ENCODE measurements around the gene TEKT2.

The TEKT2 gene

DNA sequence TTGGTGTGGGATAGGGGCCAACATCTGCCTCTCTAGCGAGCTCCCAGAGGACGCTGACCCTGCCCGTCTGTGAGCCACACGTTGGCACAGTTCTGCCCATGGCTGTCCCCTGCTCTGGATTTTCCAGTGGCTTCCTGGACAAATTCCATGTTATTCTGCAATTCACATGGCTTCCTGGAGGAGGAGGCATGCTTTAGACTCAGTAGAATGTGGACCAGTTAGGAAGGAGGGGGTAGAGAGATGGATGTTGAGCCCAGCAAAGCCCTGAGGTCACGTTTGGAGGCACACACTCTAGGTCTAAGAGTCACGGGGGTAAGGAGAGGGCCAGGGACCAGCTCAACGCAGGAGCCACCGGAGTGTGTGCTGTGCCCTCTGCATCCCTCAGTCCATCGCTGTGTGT, 28.9 kb downstream of the TEKT2 start:
- TF ChIP-seq, protein P1, sequence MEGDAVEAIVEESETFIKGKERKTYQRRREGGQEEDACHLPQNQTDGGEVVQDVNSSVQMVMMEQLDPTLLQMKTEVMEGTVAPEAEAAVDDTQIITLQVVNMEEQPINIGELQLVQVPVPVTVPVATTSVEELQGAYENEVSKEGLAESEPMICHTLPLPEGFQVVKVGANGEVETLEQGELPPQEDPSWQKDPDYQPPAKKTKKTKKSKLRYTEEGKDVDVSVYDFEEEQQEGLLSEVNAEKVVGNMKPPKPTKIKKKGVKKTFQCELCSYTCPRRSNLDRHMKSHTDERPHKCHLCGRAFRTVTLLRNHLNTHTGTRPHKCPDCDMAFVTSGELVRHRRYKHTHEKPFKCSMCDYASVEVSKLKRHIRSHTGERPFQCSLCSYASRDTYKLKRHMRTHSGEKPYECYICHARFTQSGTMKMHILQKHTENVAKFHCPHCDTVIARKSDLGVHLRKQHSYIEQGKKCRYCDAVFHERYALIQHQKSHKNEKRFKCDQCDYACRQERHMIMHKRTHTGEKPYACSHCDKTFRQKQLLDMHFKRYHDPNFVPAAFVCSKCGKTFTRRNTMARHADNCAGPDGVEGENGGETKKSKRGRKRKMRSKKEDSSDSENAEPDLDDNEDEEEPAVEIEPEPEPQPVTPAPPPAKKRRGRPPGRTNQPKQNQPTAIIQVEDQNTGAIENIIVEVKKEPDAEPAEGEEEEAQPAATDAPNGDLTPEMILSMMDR (IDR thresholded peaks at IDR 0.05; ENCODE audit: insufficient read depth, low read depth, low read length, missing control alignments), result no peak
- no peak overlapping the region for H3K4me3 ChIP-seq (ENCODE audit: low read depth, low read length)
- no peak for DNase-seq (ENCODE audit: low read depth)

DNA sequence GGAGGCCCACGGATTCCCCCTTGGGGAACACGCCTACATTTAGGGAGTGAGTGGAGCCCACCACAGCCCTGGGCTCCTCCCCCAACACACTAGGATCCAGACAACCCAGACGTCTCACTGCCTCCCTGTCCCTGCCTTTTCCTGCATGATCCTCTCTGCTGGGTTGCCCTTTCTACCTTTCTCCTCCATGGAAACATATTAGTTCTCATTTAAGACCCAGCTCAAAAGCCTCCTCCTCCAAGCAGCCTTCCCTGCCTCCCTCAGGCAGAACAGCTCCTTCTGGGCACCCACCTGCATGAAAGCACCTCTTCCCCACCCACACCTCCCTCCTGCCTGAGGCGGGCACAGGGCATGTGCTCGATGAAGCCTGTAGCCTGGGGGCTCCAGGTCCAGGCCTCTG, 30.5 kb downstream of the TEKT2 start:
- TF ChIP-seq, protein P1 (IDR thresholded peaks at IDR 0.05; ENCODE audit: insufficient read depth, low read depth, low read length, missing control alignments), result no peak
- no peak overlapping the region for H3K4me3 ChIP-seq (ENCODE audit: low read depth, low read length)
- DNase-seq (ENCODE audit: low read depth), result no peak

DNA sequence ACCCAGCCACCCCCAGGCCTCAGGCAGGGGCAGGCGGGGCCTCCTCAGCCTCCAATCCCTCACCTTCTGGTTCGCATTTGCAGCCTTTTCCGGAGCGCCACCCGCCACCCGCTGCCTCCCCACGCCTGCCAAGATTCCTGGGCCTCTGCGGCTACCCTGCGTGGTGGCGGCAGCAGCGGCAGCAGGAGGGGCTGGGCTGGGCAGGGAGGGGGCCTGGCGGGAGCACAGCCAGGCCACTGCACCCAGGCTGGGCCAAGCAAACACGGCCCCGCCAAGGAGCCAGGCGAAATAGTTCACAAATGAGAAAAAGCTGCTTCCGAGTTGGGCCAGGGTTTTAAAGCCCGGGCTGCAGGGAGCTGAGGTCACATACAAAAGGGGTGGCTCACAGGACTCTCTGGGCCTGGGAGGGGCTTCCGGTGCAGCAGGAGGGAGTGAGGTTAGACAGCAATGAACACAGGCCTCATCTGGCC, 31.3 kb downstream of the TEKT2 start:
- TF ChIP-seq, protein P1 (IDR thresholded peaks at IDR 0.05; ENCODE audit: insufficient read depth, low read depth, low read length, missing control alignments), result no peak
- DNase-seq (ENCODE audit: low read depth), result no peak
- no peak overlapping the region for H3K4me3 ChIP-seq (ENCODE audit: low read depth, low read length)

DNA sequence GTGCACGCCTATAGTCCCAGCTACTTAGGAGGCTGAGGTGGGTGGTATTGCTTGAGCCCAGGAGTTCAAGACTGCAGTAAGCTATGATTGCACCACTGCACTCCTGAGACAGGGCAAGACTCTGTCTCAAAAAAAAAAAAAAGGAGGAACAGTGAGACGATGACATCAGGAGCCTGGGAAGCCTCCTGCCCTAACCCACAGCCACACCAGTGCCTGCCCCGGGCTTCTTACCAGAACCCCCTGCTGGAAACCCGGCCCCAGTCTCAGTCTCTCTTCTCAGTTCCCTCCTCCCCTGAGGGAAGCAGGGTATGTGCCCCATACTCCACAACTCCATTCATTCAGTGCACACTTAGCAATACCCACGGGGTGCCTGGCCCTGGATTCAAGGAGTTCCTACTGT, 32.0 kb downstream of the TEKT2 start:
- TF ChIP-seq, protein P1 (IDR thresholded peaks at IDR 0.05; ENCODE audit: insufficient read depth, low read depth, low read length, missing control alignments), result no peak
- no peak for DNase-seq (ENCODE audit: low read depth)
- no peak overlapping the region for H3K4me3 ChIP-seq (ENCODE audit: low read depth, low read length)

DNA sequence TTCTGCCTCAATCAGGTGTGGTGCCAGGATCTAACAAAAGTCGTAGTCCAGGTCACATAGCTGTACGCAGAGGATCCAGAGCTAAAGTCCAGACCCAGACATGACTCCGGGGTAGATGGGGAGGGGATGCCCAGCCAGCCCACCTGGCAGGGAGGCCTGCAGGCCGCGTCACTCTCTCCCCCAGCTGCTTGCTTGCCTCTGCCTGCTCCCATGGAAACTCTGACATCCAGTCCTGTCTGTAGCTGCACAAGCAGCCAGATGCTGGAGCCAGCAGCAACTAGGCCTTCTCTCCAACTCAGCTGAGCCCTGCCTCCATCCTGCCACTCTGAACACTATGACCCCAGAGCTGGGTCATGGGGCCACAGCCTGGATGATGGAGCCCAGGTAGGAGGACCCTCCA, 33.0 kb downstream of the TEKT2 start:
- H3K4me3 ChIP-seq (ENCODE audit: low read depth, low read length), result no peak overlapping the region
- no peak for DNase-seq (ENCODE audit: low read depth)

DNA sequence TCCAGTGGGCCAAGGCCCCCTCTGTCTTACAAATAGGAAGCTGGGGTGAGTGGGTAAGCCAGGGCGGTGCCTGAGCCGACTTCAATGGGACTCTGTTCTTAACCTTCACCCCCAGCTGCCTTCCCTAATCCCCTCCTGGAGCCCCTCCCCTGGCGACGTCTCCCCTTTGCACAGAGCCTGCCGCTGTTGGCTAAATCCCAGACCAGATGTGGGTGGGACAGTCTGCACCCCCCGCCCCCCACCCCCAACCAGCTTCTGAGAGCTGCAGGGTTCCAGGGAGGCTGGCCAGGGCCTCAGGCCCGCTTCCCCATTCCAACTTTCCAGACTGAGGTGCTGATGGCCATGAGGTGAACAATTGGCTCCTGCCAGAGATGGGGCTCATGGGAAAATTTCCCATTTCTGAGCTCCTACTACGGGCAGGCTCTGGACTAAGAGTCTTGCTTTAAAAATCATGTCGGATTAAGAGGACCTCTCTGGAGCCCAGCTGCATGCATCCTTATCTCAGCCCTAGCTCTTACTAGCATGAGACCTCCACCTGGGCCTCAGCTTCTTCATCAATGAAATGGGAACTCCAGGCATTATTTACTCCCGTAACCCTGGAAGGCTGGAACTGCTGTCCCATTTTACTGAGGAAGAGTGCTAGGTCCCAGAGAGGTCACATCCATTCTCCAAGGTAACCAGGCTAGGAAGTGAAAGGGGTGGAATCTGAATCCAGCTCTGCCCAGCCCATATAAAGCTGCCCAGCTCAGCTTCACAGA, 34.7 kb downstream of the TEKT2 start:
- TF ChIP-seq, protein P1 (IDR thresholded peaks at IDR 0.05; ENCODE audit: insufficient read depth, low read depth, low read length, missing control alignments), result no peak
- no peak overlapping the region for H3K4me3 ChIP-seq (ENCODE audit: low read depth, low read length)
- DNase-seq (ENCODE audit: low read depth), result no peak

More for the DNA sequence above, 33.0 kb downstream of the TEKT2 start:
- TF ChIP-seq, protein P1 (IDR thresholded peaks at IDR 0.05; ENCODE audit: insufficient read depth, low read depth, low read length, missing control alignments), result no peak

DNA sequence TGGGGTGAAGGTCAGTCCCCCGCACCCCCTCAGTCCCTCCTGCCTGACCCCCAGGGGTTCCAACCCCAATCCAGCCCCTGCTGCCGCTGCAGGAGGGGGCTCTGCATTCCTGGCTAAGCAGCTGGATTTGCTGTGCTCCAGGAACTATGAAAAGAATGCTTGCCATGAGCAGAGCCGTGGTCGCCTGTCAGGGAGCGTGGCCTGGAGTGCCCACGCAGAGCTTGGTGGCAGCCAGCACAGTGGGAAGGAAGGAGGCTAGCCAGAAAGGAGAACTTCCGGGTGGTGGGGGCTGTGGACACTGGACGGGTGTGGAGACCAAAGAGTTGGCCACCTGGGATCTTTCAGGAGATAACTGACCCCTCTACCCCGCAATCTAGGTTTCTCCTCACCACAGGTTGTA, 35.6 kb downstream of the TEKT2 start:
- no peak for DNase-seq (ENCODE audit: low read depth)
- H3K4me3 ChIP-seq (ENCODE audit: low read depth, low read length), result no peak overlapping the region
- TF ChIP-seq, protein P1 (IDR thresholded peaks at IDR 0.05; ENCODE audit: insufficient read depth, low read depth, low read length, missing control alignments), result no peak
